Measurements from ENCODE around the gene C4orf46.

C4orf46 gene

DNA sequence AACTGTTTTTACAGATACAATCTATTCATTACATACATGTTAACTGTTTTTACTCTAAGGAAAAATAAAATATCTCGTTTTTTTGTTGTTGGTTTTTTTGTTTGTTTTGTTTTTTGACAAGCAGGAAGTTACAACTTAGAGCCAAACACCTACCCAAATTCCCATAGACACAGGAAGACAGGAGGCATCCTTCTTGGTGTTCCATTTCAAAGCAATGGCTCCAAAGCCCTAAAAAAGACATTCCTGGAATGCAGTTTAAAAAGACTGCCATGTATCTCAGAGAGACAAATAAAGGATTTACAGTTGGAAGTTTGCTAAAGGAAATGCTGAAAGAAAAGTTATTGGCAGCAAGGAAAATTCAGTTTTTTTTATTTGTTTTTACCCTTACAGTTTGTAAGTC, 17.1 kb upstream of the C4orf46 start:
- TF ChIP-seq EGR1 (IDR thresholded peaks at IDR 0.05) = no peak
- TF ChIP-seq, protein P1, sequence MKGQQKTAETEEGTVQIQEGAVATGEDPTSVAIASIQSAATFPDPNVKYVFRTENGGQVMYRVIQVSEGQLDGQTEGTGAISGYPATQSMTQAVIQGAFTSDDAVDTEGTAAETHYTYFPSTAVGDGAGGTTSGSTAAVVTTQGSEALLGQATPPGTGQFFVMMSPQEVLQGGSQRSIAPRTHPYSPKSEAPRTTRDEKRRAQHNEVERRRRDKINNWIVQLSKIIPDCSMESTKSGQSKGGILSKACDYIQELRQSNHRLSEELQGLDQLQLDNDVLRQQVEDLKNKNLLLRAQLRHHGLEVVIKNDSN (IDR thresholded peaks at IDR 0.05) = no peak
- no peak for TF ChIP-seq RAD21 (IDR thresholded peaks at IDR 0.05; ENCODE audit: low read depth)
- TF ChIP-seq, protein P2, sequence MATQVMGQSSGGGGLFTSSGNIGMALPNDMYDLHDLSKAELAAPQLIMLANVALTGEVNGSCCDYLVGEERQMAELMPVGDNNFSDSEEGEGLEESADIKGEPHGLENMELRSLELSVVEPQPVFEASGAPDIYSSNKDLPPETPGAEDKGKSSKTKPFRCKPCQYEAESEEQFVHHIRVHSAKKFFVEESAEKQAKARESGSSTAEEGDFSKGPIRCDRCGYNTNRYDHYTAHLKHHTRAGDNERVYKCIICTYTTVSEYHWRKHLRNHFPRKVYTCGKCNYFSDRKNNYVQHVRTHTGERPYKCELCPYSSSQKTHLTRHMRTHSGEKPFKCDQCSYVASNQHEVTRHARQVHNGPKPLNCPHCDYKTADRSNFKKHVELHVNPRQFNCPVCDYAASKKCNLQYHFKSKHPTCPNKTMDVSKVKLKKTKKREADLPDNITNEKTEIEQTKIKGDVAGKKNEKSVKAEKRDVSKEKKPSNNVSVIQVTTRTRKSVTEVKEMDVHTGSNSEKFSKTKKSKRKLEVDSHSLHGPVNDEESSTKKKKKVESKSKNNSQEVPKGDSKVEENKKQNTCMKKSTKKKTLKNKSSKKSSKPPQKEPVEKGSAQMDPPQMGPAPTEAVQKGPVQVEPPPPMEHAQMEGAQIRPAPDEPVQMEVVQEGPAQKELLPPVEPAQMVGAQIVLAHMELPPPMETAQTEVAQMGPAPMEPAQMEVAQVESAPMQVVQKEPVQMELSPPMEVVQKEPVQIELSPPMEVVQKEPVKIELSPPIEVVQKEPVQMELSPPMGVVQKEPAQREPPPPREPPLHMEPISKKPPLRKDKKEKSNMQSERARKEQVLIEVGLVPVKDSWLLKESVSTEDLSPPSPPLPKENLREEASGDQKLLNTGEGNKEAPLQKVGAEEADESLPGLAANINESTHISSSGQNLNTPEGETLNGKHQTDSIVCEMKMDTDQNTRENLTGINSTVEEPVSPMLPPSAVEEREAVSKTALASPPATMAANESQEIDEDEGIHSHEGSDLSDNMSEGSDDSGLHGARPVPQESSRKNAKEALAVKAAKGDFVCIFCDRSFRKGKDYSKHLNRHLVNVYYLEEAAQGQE (IDR thresholded peaks at IDR 0.05; ENCODE audit: low read depth) = no peak
- TF ChIP-seq CEBPB (IDR thresholded peaks at IDR 0.05) = no peak

DNA sequence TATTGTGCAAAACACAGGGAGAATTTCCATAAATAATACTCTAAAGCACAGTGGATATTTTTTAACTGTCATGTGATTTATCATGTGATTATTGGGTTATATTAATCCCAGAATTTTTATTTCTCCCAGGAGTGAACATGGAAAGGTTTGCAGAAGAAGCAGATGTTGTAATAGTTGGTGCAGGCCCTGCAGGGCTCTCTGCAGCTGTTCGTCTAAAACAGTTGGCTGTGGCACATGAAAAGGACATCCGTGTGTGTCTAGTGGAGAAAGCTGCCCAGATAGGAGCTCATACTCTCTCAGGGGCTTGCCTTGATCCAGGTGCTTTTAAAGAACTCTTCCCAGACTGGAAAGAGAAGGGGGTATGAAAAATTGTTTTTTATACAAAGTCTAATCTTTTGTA, 10.4 kb upstream of the C4orf46 start:
- TF ChIP-seq, protein P2 (IDR thresholded peaks at IDR 0.05; ENCODE audit: low read depth) = no peak
- TF ChIP-seq, protein P3, sequence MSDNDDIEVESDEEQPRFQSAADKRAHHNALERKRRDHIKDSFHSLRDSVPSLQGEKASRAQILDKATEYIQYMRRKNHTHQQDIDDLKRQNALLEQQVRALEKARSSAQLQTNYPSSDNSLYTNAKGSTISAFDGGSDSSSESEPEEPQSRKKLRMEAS (IDR thresholded peaks at IDR 0.05) = no peak

DNA sequence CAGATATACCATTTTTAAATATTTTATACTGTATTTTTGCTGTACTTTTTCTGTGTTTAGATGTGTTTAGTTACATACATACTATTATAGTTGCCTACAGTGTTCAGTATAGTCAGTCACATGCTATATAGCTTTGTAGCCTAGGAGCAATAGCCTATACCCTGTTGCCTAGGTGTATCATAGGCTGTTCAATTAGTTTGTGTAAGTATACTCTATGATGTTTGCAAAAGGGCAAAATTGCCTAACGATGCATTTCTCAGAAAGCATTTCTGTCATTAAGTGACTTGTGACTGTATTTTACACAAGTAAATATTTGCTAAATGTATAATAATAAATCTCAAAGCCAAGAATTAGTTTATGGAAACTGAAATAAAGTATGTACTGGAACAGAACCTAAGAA, 9.9 kb upstream of the C4orf46 start:
- no peak for TF ChIP-seq EGR1 (IDR thresholded peaks at IDR 0.05)
- TF ChIP-seq FOXM1 (IDR thresholded peaks at IDR 0.05; ENCODE audit: borderline replicate concordance, low read depth) = no peak
- TF ChIP-seq, protein P1 (IDR thresholded peaks at IDR 0.05) = no peak
- TF ChIP-seq TCF12 (IDR thresholded peaks at IDR 0.05; ENCODE audit: low read depth) = no peak
- TF ChIP-seq, protein P2 (IDR thresholded peaks at IDR 0.05; ENCODE audit: low read depth) = no peak

DNA sequence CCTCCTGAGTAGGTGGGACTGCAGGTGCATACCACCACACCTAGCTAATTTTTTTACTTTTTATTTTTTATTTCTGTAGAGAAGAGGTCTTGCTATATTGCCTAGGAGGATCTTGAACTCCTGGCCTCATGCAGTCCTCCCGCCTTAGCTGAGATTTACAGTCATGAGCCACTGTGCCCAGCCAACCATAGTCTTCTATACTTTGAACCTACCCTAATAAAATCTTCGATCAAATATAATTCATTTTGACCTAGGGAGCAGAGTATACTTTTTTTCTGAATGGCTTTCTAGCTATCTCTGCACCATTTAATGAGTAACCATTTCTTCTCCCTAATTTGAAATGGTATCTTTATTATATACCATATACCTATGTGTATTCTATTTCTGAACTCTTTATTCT, 7.1 kb upstream of the C4orf46 start:
- no peak for TF ChIP-seq CEBPB (IDR thresholded peaks at IDR 0.05)
- TF ChIP-seq FOXM1 (IDR thresholded peaks at IDR 0.05; ENCODE audit: borderline replicate concordance, low read depth) = no peak
- no peak for TF ChIP-seq TEAD4 (IDR thresholded peaks at IDR 0.05)
- TF ChIP-seq TCF12 (IDR thresholded peaks at IDR 0.05; ENCODE audit: low read depth) = no peak
- TF ChIP-seq ZBTB7A (IDR thresholded peaks at IDR 0.05; ENCODE audit: low read depth) = no peak
- TF ChIP-seq, protein P1 (IDR thresholded peaks at IDR 0.05) = no peak
- TF ChIP-seq, protein P3 (IDR thresholded peaks at IDR 0.05) = no peak

DNA sequence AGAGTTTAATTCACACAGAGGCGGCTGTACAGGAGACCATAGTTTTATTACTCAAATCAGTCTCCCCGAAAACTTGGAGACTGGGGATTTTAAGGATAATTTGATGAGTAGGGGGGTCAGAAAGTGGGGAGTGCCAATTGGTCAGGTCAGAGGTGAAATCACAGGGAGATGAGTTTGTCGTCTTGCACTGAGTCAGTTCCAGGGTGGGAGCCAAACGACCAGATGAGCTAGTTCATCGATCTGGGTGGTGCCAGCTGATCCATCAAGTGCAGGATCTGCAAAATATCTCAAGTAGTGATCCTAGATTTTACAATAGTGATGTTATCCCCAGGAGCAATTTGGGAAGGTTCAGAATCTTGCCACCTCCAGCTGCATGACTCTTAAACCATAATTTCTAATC, 4.4 kb upstream of the C4orf46 start:
- TF ChIP-seq CREB1 (IDR thresholded peaks at IDR 0.05; ENCODE audit: low read depth) = no peak
- TF ChIP-seq RAD21 (IDR thresholded peaks at IDR 0.05; ENCODE audit: low read depth) = no peak
- no peak for TF ChIP-seq FOXM1 (IDR thresholded peaks at IDR 0.05; ENCODE audit: borderline replicate concordance, low read depth)
- no peak for TF ChIP-seq ZBTB7A (IDR thresholded peaks at IDR 0.05; ENCODE audit: low read depth)
- no peak for TF ChIP-seq EGR1 (IDR thresholded peaks at IDR 0.05)
- no peak for TF ChIP-seq CEBPB (IDR thresholded peaks at IDR 0.05)
- TF ChIP-seq, protein P1 (IDR thresholded peaks at IDR 0.05) = no peak
- no peak for TF ChIP-seq YY1 (IDR thresholded peaks at IDR 0.05; ENCODE audit: low read depth)
- TF ChIP-seq, protein P2 (IDR thresholded peaks at IDR 0.05; ENCODE audit: low read depth) = no peak
